Stomach (tissue), 9 donors: ENCODE results near the gene PROZ. TPM values are rescaled to one million over a fixed set of nuclear protein-coding genes. Genes with fewer than 3 reads are reported as not detected.

Source experiments
- DNase-seq, 2 donors: peaks; one replicate each; pipeline versions ENCODE4 v3.0.0 to v3.0.0-alpha.2; 2013 to 2019
- H3K27ac ChIP-seq, 5 donors: fragments of 200-600 bp in 4 of 5; sonication (generic) in 4 of 5; one replicate each; pipeline ENCODE4 v1.5.1; 2013 to 2019; ENCODE audit warnings: mild to moderate bottlenecking in 1 of 5, moderate library complexity in 1 of 5
- H3K27me3 ChIP-seq, 3 donors: fragments of 200-600 bp; sonication (generic); one replicate each; pipeline ENCODE4 v1.5.1; 2017 to 2019; ENCODE audit warnings: mixed run types in 1 of 3
- H3K36me3 ChIP-seq, 4 donors: fragments of 200-600 bp; sonication (generic); 1 replicate in 3 of 4; 2 replicates in 1 of 4; pipeline ENCODE4 v1.5.1; 2016 to 2019
- H3K4me1 ChIP-seq, 4 donors: fragments of 200-600 bp; sonication (generic); one replicate each; pipeline ENCODE4 v1.5.1; 2016 to 2019
- H3K4me3 ChIP-seq, 4 donors: fragments of 200-600 bp; sonication (generic) in 3 of 4; one replicate each; pipeline ENCODE4 v1.5.1; 2016 to 2019; ENCODE audit warnings: mild to moderate bottlenecking in 1 of 4
- H3K9me3 ChIP-seq, 4 donors: fragments of 200-600 bp; sonication (generic); one replicate each; pipeline ENCODE4 v1.5.1; 2016 to 2019
- CTCF ChIP-seq, 7 experiments: fragments of 450-650 bp in 4 of 7; fragments of 200-600 bp in 3 of 7; sonication (generic) in 3 of 7; IDR thresholded peaks; one replicate each; pipeline ENCODE4 v1.5.1; 2016 to 2019; ENCODE audit warnings: antibody characterized with exemption in 7 of 7, control low read depth in 2 of 7, mild to moderate bottlenecking in 1 of 7
- EP300 ChIP-seq: sonication (generic); formaldehyde crosslinking; IDR thresholded peaks from one replicate; pipeline ENCODE4 v1.6.1; 2017; ENCODE audit warnings: antibody characterized with exemption
- POLR2A ChIP-seq, 4 donors: fragments of 450-650 bp; IDR thresholded peaks; one replicate each; pipeline ENCODE4 v1.6.1; 2016; ENCODE audit warnings: antibody characterized with exemption in 4 of 4, control low read depth in 2 of 4, mild to moderate bottlenecking in 1 of 4, moderate library complexity in 1 of 4
- POLR2AphosphoS5 ChIP-seq, 3 donors: sonication (generic); formaldehyde crosslinking; IDR thresholded peaks; one replicate each; pipeline ENCODE4 v1.6.1; 2016; ENCODE audit warnings: antibody characterized with exemption in 3 of 3
- WGBS, 5 donors: extraction: QIAGEN DNeasy Blood & Tissue Kit in 3 of 5; methylation state at CpG; one replicate each; pipeline versions ENCODE4 v1.1.5 to v1.1.7; 2013 to 2018; 5-methylcytosine and 5-hydroxymethylcytosine counted together
- intact Hi-C: fragments of 100-400 bp; cut with DNase I; formaldehyde crosslinking; loops from one replicate; pipeline ENCODE4 v1.15.1; 2023; ENCODE audit warnings: low total_unique reads
- polyA plus RNA-seq, 3 donors: library from polyadenylated mRNA; stranded (reverse); fragments of 200-250 nt; gene quantifications; one replicate each; pipeline ENCODE4 v1.2.3, GENCODE V29; 2013
- small RNA-seq, 4 donors: library from RNA; depleted of rRNA; stranded (forward); fragments of <200 nt; gene quantifications; one replicate each; pipeline ENCODE3, GENCODE V24; 2016
- total RNA-seq, 5 donors: library from RNA; depleted of rRNA; stranded (reverse); fragments of >200 nt; gene quantifications; one replicate each; pipeline versions ENCODE4 v1.1.0 to v1.2.3, GENCODE V29; 2014 to 2016
- donor health status: healthy with polysubstance abuse.
- donor health status: Bipolar disorder and iron deficiency.
- donor health status: healthy.

The PROZ gene
- total and polyA plus RNA-seq, 8 donors: 0.08 to 1.9 TPM; not detected in 6

GRCh38 chr13:113218586-113218985 lies 60.1 kb downstream of the PROZ start:
- Histone ChIP-seq H3K4me3 (no peak overlapping the region), H3K36me3 (peaks cover 10 to 46% (median 44%) of the 10 kb centered on the region in 4 donors), H3K27me3 (no peaks in the 10 kb centered on the region), H3K27ac (peak overlapping the region in 3 of 5 donors; percentile 1 to 10 (median 6)), H3K4me1 (peaks cover 27 to 73% (median 55%) of the 10 kb centered on the region in 4 donors), H3K9me3 (no peaks in the 10 kb centered on the region)
- TF ChIP-seq EP300 (no peak), CTCF (IDR thresholded peaks at IDR 0.05) (no peak), POLR2AphosphoS5 (IDR thresholded peaks at IDR 0.05) (no peak), POLR2A (IDR thresholded peaks at IDR 0.05) (no peak)
- intact Hi-C loops: no loop called here
- 49 to 78% (median 54%) methylated on average over 3 of the region's 3 CpGs for WGBS, 5 donors
- no peak for DNase-seq

- no peaks in the 10 kb centered on the region for H3K27me3 ChIP-seq
- TF ChIP-seq CTCF (IDR thresholded peaks at IDR 0.05): no peak
- TF ChIP-seq POLR2AphosphoS5 (IDR thresholded peaks at IDR 0.05): no peak
- no peak for TF ChIP-seq EP300
- no peak for TF ChIP-seq POLR2A (IDR thresholded peaks at IDR 0.05)
- no peak for DNase-seq
- 82 to 87% (median 85%) methylated on average over 14 of the region's 14 CpGs for WGBS, 5 donors
- H3K36me3 ChIP-seq: peaks cover 16 to 54% (median 52%) of the 10 kb centered on the region in 4 donors
- H3K27ac ChIP-seq: peak overlapping the region in 2 of 5 donors; percentile 23 to 32
- intact Hi-C loops: no loop called here
- H3K4me3 ChIP-seq: no peak overlapping the region
- H3K9me3 ChIP-seq: no peaks in the 10 kb centered on the region
- peaks cover 27 to 65% (median 49%) of the 10 kb centered on the region in 4 donors for H3K4me1 ChIP-seq
Observed at GRCh38 chr13:113219256-113219940, 61.0 kb downstream of the PROZ start.

GRCh38 chr13:113220141-113220598 lies 61.7 kb downstream of the PROZ start:
- peak; percentile 60 to 77 for DNase-seq

GRCh38 chr13:113220877-113221276 lies 62.4 kb downstream of the PROZ start:
- no peak for DNase-seq
- Histone ChIP-seq H3K27me3 (no peaks in the 10 kb centered on the region), H3K9me3 (no peaks in the 10 kb centered on the region), H3K27ac (peak overlapping the region in 1 of 5 donors; percentile 11), H3K4me3 (no peak overlapping the region), H3K4me1 (peaks cover 13 to 50% (median 34%) of the 10 kb centered on the region in 4 donors), H3K36me3 (peaks cover 20 to 69% (median 67%) of the 10 kb centered on the region in 4 donors)
- intact Hi-C loops: no loop called here
- no peak for TF ChIP-seq CTCF (IDR thresholded peaks at IDR 0.05)
- no peak for TF ChIP-seq EP300
- no peak for TF ChIP-seq POLR2AphosphoS5 (IDR thresholded peaks at IDR 0.05)
- TF ChIP-seq POLR2A (IDR thresholded peaks at IDR 0.05): no peak
- 93 to 97% (median 95%) methylated on average over 7 of the region's 7 CpGs for WGBS, 5 donors

More at GRCh38 chr13:113220141-113220598, 61.7 kb downstream of the PROZ start:
- peak overlapping the region in 3 of 5 donors; percentile 2 to 32 (median 11) for H3K27ac ChIP-seq
- 28 to 57% (median 48%) methylated on average over 6 to 13 of the region's 13 CpGs for WGBS, 5 donors
- H3K4me1 ChIP-seq: peaks cover 20 to 58% (median 41%) of the 10 kb centered on the region in 4 donors
- intact Hi-C loops: no loop called here
- peaks cover 20 to 62% (median 60%) of the 10 kb centered on the region in 4 donors for H3K36me3 ChIP-seq
- H3K9me3 ChIP-seq: no peaks in the 10 kb centered on the region
- H3K4me3 ChIP-seq: no peak overlapping the region
- H3K27me3 ChIP-seq: no peaks in the 10 kb centered on the region
- TF ChIP-seq CTCF (IDR thresholded peaks at IDR 0.05) (no peak), POLR2A (IDR thresholded peaks at IDR 0.05) (no peak), POLR2AphosphoS5 (IDR thresholded peaks at IDR 0.05) (peak in 1 of 3 donors; percentile 4), EP300 (no peak)

Small RNA genes lying within 50 kb of the gene (small RNA-seq; reads per million reads assigned to genes)
- gene AL137002.1: 0 reads per million in 4 donors

Other genes with a start within 250 kb of the PROZ start
- gene MCF2L, start 189.4 kb upstream of the PROZ start, total RNA-seq: 100 to 1,000 TPM in 1 of 5 donors, 10 to 100 TPM in 4; 39.1 to 363 (median 58.6) TPM
- 10 to 100 TPM; 10.8 to 20.0 (median 13.3) TPM for gene MCF2L, start 189.4 kb upstream of the PROZ start, polyA plus RNA-seq
- gene F7, start 52.9 kb upstream of the PROZ start, total RNA-seq: not detected
- gene F7, start 52.9 kb upstream of the PROZ start, polyA plus RNA-seq: under 1 TPM in 1 of 3 donors, not detected in 2; 0.10 TPM
- gene F10, start 35.8 kb upstream of the PROZ start, total RNA-seq: 10 to 100 TPM in 1 of 5 donors, 1 to 10 TPM in 1, under 1 TPM in 1, not detected in 2; 0.45 to 14.9 (median 3.0) TPM
- 1 to 10 TPM; 3.1 to 8.0 (median 3.5) TPM for gene F10, start 35.8 kb upstream of the PROZ start, polyA plus RNA-seq
- 10 to 100 TPM; 35.7 to 81.7 (median 44.3) TPM for gene PCID2, start 50.0 kb downstream of the PROZ start, total RNA-seq
- gene PCID2, start 50.0 kb downstream of the PROZ start, polyA plus RNA-seq: 10 to 100 TPM; 25.9 to 38.3 (median 32.3) TPM
- 100 to 1,000 TPM; 107 to 153 (median 148) TPM for gene CUL4A, start 51.0 kb downstream of the PROZ start, total RNA-seq
- 10 to 100 TPM; 24.4 to 31.0 (median 25.6) TPM for gene CUL4A, start 51.0 kb downstream of the PROZ start, polyA plus RNA-seq
- 100 to 1,000 TPM in 2 of 5 donors, 10 to 100 TPM in 3; 44.0 to 121 (median 70.3) TPM for gene LAMP1, start 138.6 kb downstream of the PROZ start, total RNA-seq
- 10 to 100 TPM; 20.9 to 52.2 (median 47.9) TPM for gene LAMP1, start 138.6 kb downstream of the PROZ start, polyA plus RNA-seq
- gene GRTP1, start 205.5 kb downstream of the PROZ start, total RNA-seq: 10 to 100 TPM in 2 of 5 donors, 1 to 10 TPM in 3; 1.2 to 15.1 (median 5.4) TPM
- 10 to 100 TPM; 12.4 to 16.3 (median 15.1) TPM for gene GRTP1, start 205.5 kb downstream of the PROZ start, polyA plus RNA-seq